Heart left ventricle (tissue), 13 donors: Measurements from ENCODE around the gene FAM240B.

Experiments
- POLR2A ChIP-seq, 2 donors: fragments of 450-650 bp; IDR thresholded peaks; one replicate each; pipeline ENCODE4 v1.6.1; 2017; ENCODE audit warnings: antibody characterized with exemption in 2 of 2, mild to moderate bottlenecking in 2 of 2, moderate library complexity in 2 of 2
- TF ChIP-seq, protein P1 (sequence below), 12 donors: fragments of 200-600 bp; sonication (generic) in 4 of 12; IDR thresholded peaks; one replicate each; pipeline versions ENCODE4 v1.5.0 to v1.8.0; 2018 to 2022; ENCODE audit warnings: antibody characterized with exemption in 12 of 12, mild to moderate bottlenecking in 5 of 12
- donor health status: ischemic (EF 13 %, LVEDD 7.1; RV severe dilation, severe dysfunction).
- donor health status: DM: no; HTN: yes; CAD: no.
- donor health status: DM: no; HTN: no; CAD: no.
- donor health status: ischemic (EF 25% LVEDD 6.9; RV normal size, moderate dysfunction).
- donor health status: ischemic (EF 25% LVEDD 5.7; RV mildly dilated, moderate dysfunction).
- donor health status: ischemic (EF 35%, LVEDD 5.7; RV mildly dilated, moderate dysfunction).
- donor health status: nonischemic (EF 11% LVEDD 7.7; RV severe dilation, severe dysfunction).
- donor health status: DM: yes; HTN: yes; CAD: no.
- donor health status: PGD.
- donor health status: ischemic (EF 29% LVEDD 5.4; RV normal size, mild dysfunction).
- donor health status: nonischemic (EF 23%, LVEDD 6.1; RV moderate dilation, normal function).

DNA sequence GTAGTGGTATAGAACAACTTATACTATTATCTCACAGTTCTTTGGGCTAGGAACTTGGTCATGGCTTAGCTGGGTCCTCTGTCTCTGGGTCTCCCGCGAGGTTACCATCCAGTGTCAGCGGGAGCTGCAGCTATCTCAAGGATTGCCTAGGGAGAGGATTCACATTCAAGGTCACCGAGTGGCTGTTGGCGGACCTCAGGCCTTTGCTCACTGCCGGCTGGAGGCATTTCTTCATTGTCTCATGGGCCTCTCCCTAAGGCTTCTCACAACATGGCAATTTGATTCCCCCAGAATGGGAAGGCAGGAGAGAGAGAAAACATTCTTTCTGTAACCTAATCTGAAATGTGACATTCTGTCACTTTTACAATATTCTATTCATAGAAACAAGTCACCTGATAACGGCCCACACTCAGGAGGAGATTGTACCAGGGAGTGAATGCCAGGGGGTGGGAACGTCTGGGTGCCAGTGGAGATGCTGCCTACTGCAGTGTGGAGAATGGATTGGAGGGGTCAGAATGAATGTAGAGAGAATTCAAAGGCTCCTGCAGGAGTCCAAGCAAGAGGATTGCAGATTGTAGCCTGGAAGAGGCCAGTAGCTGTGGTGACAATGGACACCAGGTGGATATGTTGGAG is 70.1 kb downstream of the FAM240B start:
- no peak for TF ChIP-seq POLR2A (IDR thresholded peaks at IDR 0.05)
- TF ChIP-seq, protein P1, sequence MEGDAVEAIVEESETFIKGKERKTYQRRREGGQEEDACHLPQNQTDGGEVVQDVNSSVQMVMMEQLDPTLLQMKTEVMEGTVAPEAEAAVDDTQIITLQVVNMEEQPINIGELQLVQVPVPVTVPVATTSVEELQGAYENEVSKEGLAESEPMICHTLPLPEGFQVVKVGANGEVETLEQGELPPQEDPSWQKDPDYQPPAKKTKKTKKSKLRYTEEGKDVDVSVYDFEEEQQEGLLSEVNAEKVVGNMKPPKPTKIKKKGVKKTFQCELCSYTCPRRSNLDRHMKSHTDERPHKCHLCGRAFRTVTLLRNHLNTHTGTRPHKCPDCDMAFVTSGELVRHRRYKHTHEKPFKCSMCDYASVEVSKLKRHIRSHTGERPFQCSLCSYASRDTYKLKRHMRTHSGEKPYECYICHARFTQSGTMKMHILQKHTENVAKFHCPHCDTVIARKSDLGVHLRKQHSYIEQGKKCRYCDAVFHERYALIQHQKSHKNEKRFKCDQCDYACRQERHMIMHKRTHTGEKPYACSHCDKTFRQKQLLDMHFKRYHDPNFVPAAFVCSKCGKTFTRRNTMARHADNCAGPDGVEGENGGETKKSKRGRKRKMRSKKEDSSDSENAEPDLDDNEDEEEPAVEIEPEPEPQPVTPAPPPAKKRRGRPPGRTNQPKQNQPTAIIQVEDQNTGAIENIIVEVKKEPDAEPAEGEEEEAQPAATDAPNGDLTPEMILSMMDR (IDR thresholded peaks at IDR 0.05): no peak
